SK-N-SH (cell line): ENCODE measurements around the gene SLC35F6. TPM values are rescaled to one million over a fixed set of nuclear protein-coding genes. Genes with fewer than 3 reads are reported as not detected.

Experiments
- CTCF ChIA-PET: fragments of 300-600, 350-600 bp; formaldehyde crosslinking; extraction: SDS; loops from one replicate; lab custom pipeline; 2021; lab: Yijun Ruan, JAX
- POLR2A ChIA-PET: fragments of 350-600 bp; sonication (Branson Sonifier 250); formaldehyde crosslinking; extraction: SDS; loops from one replicate; lab custom pipeline; 2020; ENCODE audit warnings: antibody characterized with exemption, inconsistent platforms; lab: Yijun Ruan, JAX
- DNase-seq: peaks from one replicate; pipeline ENCODE4 v3.0.0; 2012
- H2AFZ ChIP-seq: fragments of 200-600 bp; sonication (generic); 2 replicates; pipeline ENCODE4 v1.8.1; 2016; ENCODE audit warnings: antibody characterized with exemption, mild to moderate bottlenecking, low read depth
- H3F3A ChIP-seq: fragments of 200-600 bp; sonication (generic); replicated peaks from 2 replicates; pipeline ENCODE3; 2016; ENCODE audit warnings: antibody characterized with exemption, mild to moderate bottlenecking; ENCODE audit not compliant: insufficient read depth
- H3K27ac ChIP-seq, 2 experiments: fragments of 200-500 bp in 1 of 2; fragments of 200-600 bp in 1 of 2; sonication (Bioruptor generic) in 1 of 2; sonication (generic), shearing (Covaris generic) in 1 of 2; 2 replicates each; pipeline versions ENCODE4 v1.5.1 to v1.6.1; 2014 to 2016; ENCODE audit warnings: low read depth in 2 of 2, inconsistent platforms in 1 of 2, low read length in 1 of 2, mild to moderate bottlenecking in 1 of 2, mixed read lengths in 1 of 2
- H3K27me3 ChIP-seq: fragments of 200-600 bp; sonication (generic), shearing (Covaris generic); 2 replicates; pipeline ENCODE4 v1.6.1; 2016; ENCODE audit warnings: mixed run types; ENCODE audit not compliant: insufficient read depth
- H3K36me3 ChIP-seq, 2 experiments: fragments of 200-500 bp in 1 of 2; fragments of 200-600 bp in 1 of 2; sonication (Bioruptor generic) in 1 of 2; sonication (generic) in 1 of 2; replicated peaks in 1 of 2; 2 replicates each; pipeline versions ENCODE3 to v1.5.1; 2014 to 2016; ENCODE audit warnings: low read length in 1 of 2, mild to moderate bottlenecking in 1 of 2; ENCODE audit not compliant: insufficient read depth in 2 of 2, control insufficient read depth in 1 of 2
- H3K4me1 ChIP-seq, 2 experiments: fragments of 200-500 bp in 1 of 2; fragments of 200-600 bp in 1 of 2; sonication (Bioruptor generic) in 1 of 2; sonication (generic), shearing (Covaris generic) in 1 of 2; 2 replicates each; pipeline versions ENCODE4 v1.5.1 to v1.6.1; 2014 to 2016; ENCODE audit warnings: low read depth in 1 of 2, low read length in 1 of 2, mixed run types in 1 of 2; ENCODE audit not compliant: insufficient read depth in 2 of 2, control insufficient read depth in 1 of 2
- H3K4me2 ChIP-seq: fragments of 200-600 bp; sonication (generic), shearing (Covaris generic); 2 replicates; pipeline ENCODE4 v1.6.1; 2017; ENCODE audit warnings: mixed run types
- H3K4me3 ChIP-seq, 2 experiments: fragments of 200-500 bp in 1 of 2; fragments of 200-600 bp in 1 of 2; sonication (Bioruptor generic) in 1 of 2; sonication (generic), shearing (Covaris generic) in 1 of 2; 2 replicates each; pipeline versions ENCODE4 v1.5.1 to v1.8.1; 2014 to 2016; ENCODE audit warnings: low read depth in 2 of 2, inconsistent platforms in 1 of 2, low read length in 1 of 2, mild to moderate bottlenecking in 1 of 2, mixed read lengths in 1 of 2, moderate library complexity in 1 of 2
- H3K79me2 ChIP-seq: fragments of 200-600 bp; sonication (generic); 2 replicates; pipeline ENCODE4 v1.8.1; 2017; ENCODE audit warnings: mild to moderate bottlenecking; ENCODE audit not compliant: insufficient read depth
- H3K9ac ChIP-seq: fragments of 200-600 bp; sonication (generic); 2 replicates; pipeline ENCODE4 v1.6.1; 2017; ENCODE audit warnings: mixed run types
- H3K9me2 ChIP-seq: fragments of 200-600 bp; sonication (generic); 2 replicates; pipeline ENCODE4 v1.6.1; 2017; ENCODE audit warnings: mixed run types
- H3K9me3 ChIP-seq: fragments of 200-600 bp; sonication (generic); 2 replicates; pipeline ENCODE4 v1.6.1; 2017; ENCODE audit warnings: mixed run types, mild to moderate bottlenecking, moderate library complexity
- H4K20me1 ChIP-seq: fragments of 200-600 bp; sonication (generic); 2 replicates; pipeline ENCODE4 v1.6.1; 2017; ENCODE audit warnings: mild to moderate bottlenecking, mixed run types; ENCODE audit not compliant: insufficient read depth
- CTCF ChIP-seq: fragments of 200-600 bp; sonication (generic); IDR thresholded peaks from 2 replicates; pipeline ENCODE4 v1.6.1; 2017; ENCODE audit warnings: antibody characterized with exemption, mild to moderate bottlenecking, moderate library complexity
- EP300 ChIP-seq, 2 experiments: IDR thresholded peaks; 2 replicates each; pipeline versions ENCODE4 v1.4.0 to v1.6.1; 2012; ENCODE audit warnings: borderline replicate concordance in 1 of 2, low read depth in 1 of 2, low read length in 1 of 2
- FOSL2 ChIP-seq: IDR thresholded peaks from 2 replicates; pipeline ENCODE4 v1.4.0; 2012; ENCODE audit warnings: low read depth, mild to moderate bottlenecking, moderate library complexity, borderline replicate concordance
- GABPA ChIP-seq: IDR thresholded peaks from 2 replicates; pipeline ENCODE4 v1.4.0; 2012; ENCODE audit warnings: low read depth, mild to moderate bottlenecking
- GATA2 ChIP-seq: sonication (generic); formaldehyde crosslinking; IDR thresholded peaks from 2 replicates; pipeline ENCODE4 v1.5.0; 2020; ENCODE audit warnings: mild to moderate bottlenecking, missing genetic modification reagents
- MAX ChIP-seq: IDR thresholded peaks from 2 replicates; pipeline ENCODE4 v1.4.0; 2012; ENCODE audit warnings: low read depth
- MEF2A ChIP-seq: IDR thresholded peaks from 2 replicates; pipeline ENCODE4 v1.4.0; 2012; ENCODE audit warnings: low read depth, borderline replicate concordance
- MXI1 ChIP-seq: IDR thresholded peaks from 2 replicates; pipeline ENCODE4 v1.6.1; 2012; ENCODE audit warnings: mild to moderate bottlenecking, low read depth, low read length, improper control_type of control experiment
- NFIC ChIP-seq: IDR thresholded peaks from 2 replicates; pipeline ENCODE4 v1.4.0; 2012; ENCODE audit warnings: borderline replicate concordance
- NRF1 ChIP-seq: IDR thresholded peaks from 2 replicates; pipeline ENCODE4 v1.6.1; 2012; ENCODE audit warnings: low read depth, mild to moderate bottlenecking, low read length
- PBX3 ChIP-seq: IDR thresholded peaks from 2 replicates; pipeline ENCODE4; 2012
- POLR2AphosphoS5 ChIP-seq: IDR thresholded peaks from 2 replicates; pipeline ENCODE4 v1.6.1; 2012; ENCODE audit warnings: low read depth, low read length
- REST ChIP-seq: IDR thresholded peaks from 2 replicates; pipeline ENCODE4 v1.6.1; 2012; ENCODE audit warnings: mild to moderate bottlenecking, low read depth, low read length, moderate library complexity
- RFX5 ChIP-seq: IDR thresholded peaks from 2 replicates; pipeline ENCODE4 v1.6.1; 2012; ENCODE audit warnings: mild to moderate bottlenecking, improper control_type of control experiment, low read length
- RXRA ChIP-seq: IDR thresholded peaks from 2 replicates; pipeline ENCODE4 v1.4.0; 2012; ENCODE audit warnings: low read depth, mild to moderate bottlenecking, borderline replicate concordance
- SMC3 ChIP-seq: IDR thresholded peaks from 2 replicates; pipeline ENCODE4 v1.6.1; 2012; ENCODE audit warnings: low read depth, low read length, improper control_type of control experiment
- TAF1 ChIP-seq: IDR thresholded peaks from 2 replicates; pipeline ENCODE4 v1.6.1; 2012; ENCODE audit warnings: low read depth, mild to moderate bottlenecking, low read length, moderate library complexity, borderline replicate concordance
- TCF12 ChIP-seq: IDR thresholded peaks from 2 replicates; pipeline ENCODE4 v1.4.0; 2012
- TEAD4 ChIP-seq: IDR thresholded peaks from 2 replicates; pipeline ENCODE4 v1.4.0; 2012; ENCODE audit warnings: mild to moderate bottlenecking, borderline replicate concordance; ENCODE audit not compliant: insufficient read depth
- YY1 ChIP-seq: IDR thresholded peaks from 2 replicates; pipeline ENCODE4 v1.4.0; 2012; ENCODE audit warnings: low read depth, mild to moderate bottlenecking
- ZBTB33 ChIP-seq: IDR thresholded peaks from 2 replicates; pipeline ENCODE4 v1.4.0; 2012; ENCODE audit warnings: low read depth, borderline replicate concordance
- WGBS: methylation state at CpG from one replicate; pipeline ENCODE4 v1.1.6; 2017; ENCODE audit warnings: low lambda C conversion rate; 5-methylcytosine and 5-hydroxymethylcytosine counted together
- polyA plus RNA-seq, 3 experiments: library from polyadenylated mRNA; depleted of rRNA; stranded (reverse); fragments of >200 nt; gene quantifications; 2 replicates each; pipeline ENCODE4 v1.2.3, GENCODE V29; 2012

The SLC35F6 gene
- polyA plus RNA-seq, 1 of the 3 experiments (the other 2 are of a cell fraction), result 16.0 TPM

GRCh38 chr2:26769089-26769761, 5.1 kb downstream of the SLC35F6 start (continued):
- TF ChIP-seq GATA2 (CRISPR knock-in tag) (no peak), NRF1 (no peak), POLR2AphosphoS5 (no peak)

GRCh38 chr2:26770986-26771586, 7.0 kb downstream of the SLC35F6 start:
- ChIA-PET POLR2A (interaction anchor here (0.8 kb wide), 1 partner anchor 81 kb away, joined by 3 read pairs; no protein-coding TSS in a partner anchor), CTCF (interaction anchor here (1.0 to 7.0 kb wide), 5 partner anchors 11 to 151 kb away, joined by 3 to 36 read pairs (median 4); no protein-coding TSS in a partner anchor)
- Histone ChIP-seq H3K27ac (peak overlapping the region in 1 of 2 experiments; percentile 19; a peak in 1 of 4 replicates), H3K36me3 (peaks cover 4 to 24% of the 10 kb centered on the region in 2 experiments), H3K9me2 (no peaks in the 10 kb centered on the region), H3K79me2 (peaks cover 88% of the 10 kb centered on the region), H3K4me3 (no peak overlapping the region), H2AFZ (no peak overlapping the region), H3F3A (no peaks in the 10 kb centered on the region), H3K4me2 (no peak overlapping the region), H3K4me1 (peaks cover 20 to 28% of the 10 kb centered on the region in 2 experiments; a peak in 2 of 4 replicates), H3K9me3 (no peaks in the 10 kb centered on the region), H3K9ac (no peak overlapping the region), H3K27me3 (no peaks in the 10 kb centered on the region), H4K20me1 (peaks cover 55% of the 10 kb centered on the region)
- 75% methylated on average over 6 of the region's 6 CpGs for whole genome bisulfite sequencing
- DNase-seq, result peak; percentile 49
- TF ChIP-seq EP300 (IDR thresholded peaks at IDR 0.05; ENCODE audit: borderline replicate concordance in 1 of 2, low read depth in 1 of 2, low read length in 1 of 2) (no peak), NFIC (peak; percentile 93), NRF1 (no peak), TAF1 (0 out of 2 replicates have a peak, but pooled peaks have one; percentile 12), REST (no peak), MAX (no peak), MEF2A (no peak), YY1 (no peak), ZBTB33 (no peak), RXRA (no peak), RFX5 (no peak), PBX3 (no peak), SMC3 (no peak), GABPA (no peak), MXI1 (no peak), FOSL2 (no peak), CTCF (peak; percentile 57), TEAD4 (no peak), TCF12 (no peak)
